Astrocyte (in vitro differentiated cells and primary cell): Measurements from ENCODE around the gene PEPD. TPM values are rescaled to one million over a fixed set of nuclear protein-coding genes. Genes with fewer than 3 reads are reported as not detected.

Experiments
- DNase-seq: peaks from one replicate; pipeline ENCODE4 v3.0.0-alpha.2; 2010; ENCODE audit warnings: low read depth
- FAIRE-seq: peaks from 2 replicates; lab custom pipeline; 2011; peaks lifted over from hg19 to GRCh38; lab: Jason Lieb, UNC
- H2AFZ ChIP-seq: 2 replicates; pipeline ENCODE4 v1.6.0; 2012; ENCODE audit warnings: low read depth, low read length, inconsistent platforms
- H3K27ac ChIP-seq: 2 replicates; pipeline ENCODE4 v1.5.1; 2011; ENCODE audit warnings: low read depth, low read length, inconsistent platforms
- H3K27me3 ChIP-seq: 2 replicates; pipeline ENCODE4 v1.6.0; 2011; ENCODE audit warnings: low read length, inconsistent platforms; ENCODE audit not compliant: insufficient read depth
- H3K36me3 ChIP-seq: 2 replicates; pipeline ENCODE4 v1.5.1; 2011; ENCODE audit warnings: low read length, inconsistent platforms; ENCODE audit not compliant: insufficient read depth
- H3K4me1 ChIP-seq: 2 replicates; pipeline ENCODE4 v1.5.1; 2011; ENCODE audit warnings: low read length, inconsistent platforms; ENCODE audit not compliant: insufficient read depth
- H3K4me2 ChIP-seq: 2 replicates; pipeline ENCODE4 v1.6.0; 2012; ENCODE audit warnings: low read length, inconsistent platforms
- H3K4me3 ChIP-seq: 2 replicates; pipeline ENCODE4 v1.5.1; 2011; ENCODE audit warnings: low read depth, mild to moderate bottlenecking, low read length, inconsistent platforms; ENCODE audit not compliant: insufficient read depth
- H3K79me2 ChIP-seq: 2 replicates; pipeline ENCODE4 v1.6.0; 2012; ENCODE audit warnings: mild to moderate bottlenecking, low read length, inconsistent platforms; ENCODE audit not compliant: insufficient read depth
- H3K9ac ChIP-seq: 2 replicates; pipeline ENCODE4 v1.6.0; 2012; ENCODE audit warnings: mild to moderate bottlenecking, low read length, inconsistent platforms
- H3K9me3 ChIP-seq: 2 replicates; pipeline ENCODE4 v1.5.1; 2012; ENCODE audit warnings: low read depth, mild to moderate bottlenecking, low read length, inconsistent platforms; ENCODE audit not compliant: insufficient read depth
- H4K20me1 ChIP-seq: 2 replicates; pipeline ENCODE4 v1.6.0; 2012; ENCODE audit warnings: low read length, inconsistent platforms; ENCODE audit not compliant: insufficient read depth
- H3K27ac Mint-ChIP-seq: one replicate; pipeline ENCODE4 v1.8.0; 2021; ENCODE audit warnings: mild to moderate bottlenecking, mixed read lengths; ENCODE audit not compliant: unreplicated experiment
- H3K27me3 Mint-ChIP-seq: one replicate; pipeline ENCODE4 v1.8.0; 2021; ENCODE audit warnings: low read depth, mixed read lengths; ENCODE audit not compliant: unreplicated experiment
- H3K36me3 Mint-ChIP-seq: one replicate; pipeline ENCODE4 v1.8.0; 2021; ENCODE audit warnings: low read depth, mixed read lengths; ENCODE audit not compliant: unreplicated experiment
- H3K4me1 Mint-ChIP-seq: one replicate; pipeline ENCODE4 v1.8.0; 2021; ENCODE audit warnings: low read depth, mixed read lengths; ENCODE audit not compliant: unreplicated experiment
- H3K4me3 Mint-ChIP-seq: one replicate; pipeline ENCODE4 v1.8.0; 2021; ENCODE audit warnings: mild to moderate bottlenecking, moderate library complexity, mixed read lengths; ENCODE audit not compliant: unreplicated experiment
- H3K9me3 Mint-ChIP-seq: one replicate; pipeline ENCODE4 v1.8.0; 2021; ENCODE audit warnings: mild to moderate bottlenecking, mixed read lengths; ENCODE audit not compliant: unreplicated experiment
- EZH2 ChIP-seq: IDR thresholded peaks from 2 replicates; pipeline ENCODE4 v1.6.1; 2012; ENCODE audit warnings: mild to moderate bottlenecking, low read length, inconsistent platforms; ENCODE audit not compliant: insufficient read depth
- total RNA-seq: library from RNA; stranded (reverse); gene quantifications from 2 replicates; pipeline ENCODE4 v1.2.1, GENCODE V29; 2021
- TF ChIP-seq, protein P1 (sequence below): IDR thresholded peaks from 2 replicates; pipeline ENCODE4 v1.5.1; 2011; ENCODE audit warnings: low read depth, mild to moderate bottlenecking, inconsistent platforms, low read length, moderate library complexity; ENCODE audit not compliant: insufficient read depth

Gene PEPD
- total RNA-seq, 1 donor from 2014 or later = 37.9 TPM

DNA sequence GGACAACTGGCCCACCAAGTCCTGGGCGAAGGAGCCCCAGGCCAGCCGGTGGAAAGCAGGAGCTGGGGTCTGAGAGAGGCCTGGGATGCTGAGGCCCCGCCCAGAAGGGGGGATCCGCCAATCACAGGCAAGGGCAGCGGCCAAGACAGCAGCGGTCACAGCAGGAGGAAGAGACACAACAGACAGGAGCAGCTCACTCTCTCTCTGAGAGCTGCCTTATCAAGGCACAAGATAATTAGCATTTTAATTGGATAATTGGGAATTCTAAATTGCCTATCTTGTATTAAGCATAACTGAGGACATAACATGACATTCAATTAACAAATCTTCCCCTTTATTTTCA lies 101.8 kb downstream of the PEPD start:
- Histone ChIP-seq H3K27me3 (no peaks in the 10 kb centered on the region), H3K27ac (no peak overlapping the region), H3K4me3 (no peak overlapping the region), H3K4me1 (no peaks in the 10 kb centered on the region), H2AFZ (no peak overlapping the region), H3K9me3 (no peaks in the 10 kb centered on the region), H3K9ac (no peak overlapping the region), H4K20me1 (peaks cover 10% of the 10 kb centered on the region), H3K79me2 (no peaks in the 10 kb centered on the region), H3K4me2 (no peak overlapping the region), H3K36me3 (no peaks in the 10 kb centered on the region)
- DNase-seq (no peak), FAIRE-seq (no peak)
- peaks cover 2% of the 10 kb centered on the region for H3K4me1 Mint-ChIP-seq
- TF ChIP-seq, protein P1, sequence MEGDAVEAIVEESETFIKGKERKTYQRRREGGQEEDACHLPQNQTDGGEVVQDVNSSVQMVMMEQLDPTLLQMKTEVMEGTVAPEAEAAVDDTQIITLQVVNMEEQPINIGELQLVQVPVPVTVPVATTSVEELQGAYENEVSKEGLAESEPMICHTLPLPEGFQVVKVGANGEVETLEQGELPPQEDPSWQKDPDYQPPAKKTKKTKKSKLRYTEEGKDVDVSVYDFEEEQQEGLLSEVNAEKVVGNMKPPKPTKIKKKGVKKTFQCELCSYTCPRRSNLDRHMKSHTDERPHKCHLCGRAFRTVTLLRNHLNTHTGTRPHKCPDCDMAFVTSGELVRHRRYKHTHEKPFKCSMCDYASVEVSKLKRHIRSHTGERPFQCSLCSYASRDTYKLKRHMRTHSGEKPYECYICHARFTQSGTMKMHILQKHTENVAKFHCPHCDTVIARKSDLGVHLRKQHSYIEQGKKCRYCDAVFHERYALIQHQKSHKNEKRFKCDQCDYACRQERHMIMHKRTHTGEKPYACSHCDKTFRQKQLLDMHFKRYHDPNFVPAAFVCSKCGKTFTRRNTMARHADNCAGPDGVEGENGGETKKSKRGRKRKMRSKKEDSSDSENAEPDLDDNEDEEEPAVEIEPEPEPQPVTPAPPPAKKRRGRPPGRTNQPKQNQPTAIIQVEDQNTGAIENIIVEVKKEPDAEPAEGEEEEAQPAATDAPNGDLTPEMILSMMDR = no peak
- no peak for TF ChIP-seq EZH2
- H3K4me3 Mint-ChIP-seq = no peak overlapping the region
- peaks cover 4% of the 10 kb centered on the region for H3K27me3 Mint-ChIP-seq
- no peaks in the 10 kb centered on the region for H3K36me3 Mint-ChIP-seq
- peaks cover 4% of the 10 kb centered on the region for H3K9me3 Mint-ChIP-seq
- no peak overlapping the region for H3K27ac Mint-ChIP-seq

DNA sequence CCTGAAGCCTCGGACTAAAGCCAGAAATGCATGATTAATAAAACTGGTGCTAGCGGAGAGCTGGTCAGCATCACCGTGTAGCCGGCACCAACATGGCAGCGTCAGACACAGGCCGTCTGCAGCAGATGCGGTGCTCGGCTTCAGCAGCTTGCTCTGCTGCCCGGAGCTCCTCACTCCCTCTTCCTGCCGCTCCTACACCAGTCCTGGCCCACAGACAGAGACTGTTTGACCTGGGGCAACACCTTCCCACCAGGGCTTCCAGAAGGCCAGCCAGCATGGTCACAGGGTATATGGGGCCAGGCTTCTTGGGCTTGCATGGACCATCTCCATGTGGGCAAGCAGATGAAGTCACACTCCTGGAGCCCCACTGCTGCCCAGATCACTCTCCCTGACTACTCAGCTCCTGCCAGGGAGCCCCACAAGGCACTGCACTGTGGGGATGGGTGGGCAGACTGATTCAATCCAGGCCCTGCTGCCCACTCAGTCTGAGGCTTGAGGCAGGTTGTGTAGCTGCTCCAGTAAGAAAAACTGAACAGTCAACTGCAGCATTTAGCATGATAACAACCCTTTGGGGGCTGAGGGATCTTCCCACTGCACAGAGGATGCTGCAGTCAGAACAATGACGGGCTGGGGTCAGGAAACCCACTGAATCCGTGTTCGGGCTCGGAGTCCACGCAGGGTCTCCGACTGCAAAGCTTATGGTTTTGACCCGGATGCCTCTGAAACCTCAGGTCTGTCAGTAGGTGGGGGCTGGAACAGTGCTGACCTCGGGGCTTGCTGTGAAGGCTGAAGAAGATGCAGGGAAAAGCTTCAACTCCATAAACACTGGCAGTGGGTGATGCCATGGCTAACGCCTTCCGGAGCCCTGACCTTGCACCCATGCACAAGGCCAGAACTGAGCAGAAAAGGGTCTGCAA lies 102.5 kb downstream of the PEPD start:
- Histone ChIP-seq H3K27ac (no peak overlapping the region), H3K4me3 (no peak overlapping the region), H3K27me3 (no peaks in the 10 kb centered on the region), H3K4me1 (no peaks in the 10 kb centered on the region), H3K79me2 (no peaks in the 10 kb centered on the region), H3K4me2 (no peak overlapping the region), H3K9ac (no peak overlapping the region), H4K20me1 (peaks cover 10% of the 10 kb centered on the region), H3K36me3 (no peaks in the 10 kb centered on the region), H3K9me3 (no peaks in the 10 kb centered on the region), H2AFZ (no peak overlapping the region)
- Mint-ChIP-seq H3K4me3 (no peak overlapping the region), H3K9me3 (no peaks in the 10 kb centered on the region), H3K27ac (no peak overlapping the region), H3K4me1 (peaks cover 2% of the 10 kb centered on the region), H3K36me3 (no peaks in the 10 kb centered on the region), H3K27me3 (peaks cover 4% of the 10 kb centered on the region)
- FAIRE-seq = no peak
- no peak for DNase-seq
- no peak for TF ChIP-seq EZH2
- TF ChIP-seq, protein P1 = no peak

DNA sequence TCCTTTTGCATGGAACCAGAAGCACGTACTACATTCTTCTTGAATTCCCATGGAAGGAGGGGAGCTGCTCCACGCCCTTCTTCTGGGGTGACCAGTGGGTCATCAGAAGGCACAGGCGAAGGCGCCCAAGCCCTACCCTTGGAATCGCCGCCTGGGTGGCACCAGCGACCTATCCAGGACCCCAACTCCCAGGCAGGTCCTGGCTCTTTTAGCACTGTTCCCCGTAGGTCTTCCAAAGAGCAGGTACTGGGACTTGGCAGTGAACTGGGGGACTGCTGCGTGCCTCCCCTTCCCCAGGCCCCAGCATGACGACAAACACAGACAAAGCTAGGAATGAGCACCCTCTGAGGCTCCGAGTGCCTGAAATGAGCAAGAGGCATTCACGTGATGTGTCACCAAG lies 103.1 kb downstream of the PEPD start:
- FAIRE-seq = no peak
- Mint-ChIP-seq H3K4me1 (peaks cover 2% of the 10 kb centered on the region), H3K27ac (no peak overlapping the region), H3K4me3 (no peak overlapping the region), H3K36me3 (no peaks in the 10 kb centered on the region), H3K27me3 (peaks cover 4% of the 10 kb centered on the region), H3K9me3 (no peaks in the 10 kb centered on the region)
- DNase-seq = no peak
- peaks cover 10% of the 10 kb centered on the region for H4K20me1 ChIP-seq
- H3K36me3 ChIP-seq = no peaks in the 10 kb centered on the region
- H3K4me1 ChIP-seq = no peaks in the 10 kb centered on the region
- H3K9me3 ChIP-seq = no peaks in the 10 kb centered on the region
- no peak overlapping the region for H3K9ac ChIP-seq
- H3K79me2 ChIP-seq = no peaks in the 10 kb centered on the region
- no peak overlapping the region for H3K4me2 ChIP-seq
- H3K4me3 ChIP-seq = no peak overlapping the region
- no peak overlapping the region for H2AFZ ChIP-seq
- no peak overlapping the region for H3K27ac ChIP-seq
- TF ChIP-seq, protein P1 = no peak
- TF ChIP-seq EZH2 = no peak
- no peaks in the 10 kb centered on the region for H3K27me3 ChIP-seq
